Measurements from ENCODE around the gene CASP3.

GRCh38 chr4:184587221-184587620, 62.0 kb downstream of the CASP3 start:
- no peak for TF ChIP-seq EZH2 (IDR thresholded peaks at IDR 0.05; ENCODE audit: borderline replicate concordance, low read depth, low read length, severe bottlenecking)
- TF ChIP-seq, protein P1, sequence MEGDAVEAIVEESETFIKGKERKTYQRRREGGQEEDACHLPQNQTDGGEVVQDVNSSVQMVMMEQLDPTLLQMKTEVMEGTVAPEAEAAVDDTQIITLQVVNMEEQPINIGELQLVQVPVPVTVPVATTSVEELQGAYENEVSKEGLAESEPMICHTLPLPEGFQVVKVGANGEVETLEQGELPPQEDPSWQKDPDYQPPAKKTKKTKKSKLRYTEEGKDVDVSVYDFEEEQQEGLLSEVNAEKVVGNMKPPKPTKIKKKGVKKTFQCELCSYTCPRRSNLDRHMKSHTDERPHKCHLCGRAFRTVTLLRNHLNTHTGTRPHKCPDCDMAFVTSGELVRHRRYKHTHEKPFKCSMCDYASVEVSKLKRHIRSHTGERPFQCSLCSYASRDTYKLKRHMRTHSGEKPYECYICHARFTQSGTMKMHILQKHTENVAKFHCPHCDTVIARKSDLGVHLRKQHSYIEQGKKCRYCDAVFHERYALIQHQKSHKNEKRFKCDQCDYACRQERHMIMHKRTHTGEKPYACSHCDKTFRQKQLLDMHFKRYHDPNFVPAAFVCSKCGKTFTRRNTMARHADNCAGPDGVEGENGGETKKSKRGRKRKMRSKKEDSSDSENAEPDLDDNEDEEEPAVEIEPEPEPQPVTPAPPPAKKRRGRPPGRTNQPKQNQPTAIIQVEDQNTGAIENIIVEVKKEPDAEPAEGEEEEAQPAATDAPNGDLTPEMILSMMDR (IDR thresholded peaks at IDR 0.05; ENCODE audit: borderline replicate concordance, extremely low read depth, low read length, poor library complexity, severe bottlenecking): no peak
